Testis (tissue), 2 donors: ENCODE data around the gene RENBP.

Source experiments
- POLR2A ChIP-seq: fragments of 450-650 bp; IDR thresholded peaks from one replicate; pipeline ENCODE4 v1.6.1; 2017; ENCODE audit warnings: antibody characterized with exemption, mild to moderate bottlenecking, moderate library complexity
- TF ChIP-seq, protein P1 (sequence below), 3 experiments: fragments of 450-650 bp in 2 of 3; fragments of 200-600 bp in 1 of 3; sonication (generic) in 1 of 3; IDR thresholded peaks; one replicate each; pipeline ENCODE4 v1.5.1; 2016 to 2019; ENCODE audit warnings: antibody characterized with exemption in 3 of 3, mild to moderate bottlenecking in 2 of 3, moderate library complexity in 1 of 3

DNA sequence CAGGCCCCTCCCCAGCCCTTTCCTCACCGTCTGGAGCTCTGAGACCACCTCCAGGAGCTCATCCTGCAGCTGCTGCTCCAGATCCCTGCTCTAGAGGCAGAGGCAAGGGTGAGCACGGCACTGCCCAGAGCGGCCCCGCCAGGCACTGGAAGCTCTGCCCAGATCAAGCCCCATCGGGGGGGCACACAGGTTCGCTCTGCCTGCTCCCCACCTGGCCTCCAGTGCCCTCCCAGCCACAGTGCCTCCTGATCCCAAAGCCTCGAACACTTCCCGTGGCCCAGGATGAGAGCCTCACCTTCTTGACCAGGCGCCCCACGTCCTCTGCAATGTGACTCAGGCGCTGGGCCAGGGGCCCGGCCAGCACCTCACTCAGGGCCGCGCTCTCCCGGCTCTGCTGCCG lies 23.4 kb downstream of the RENBP start:
- TF ChIP-seq, protein P1, sequence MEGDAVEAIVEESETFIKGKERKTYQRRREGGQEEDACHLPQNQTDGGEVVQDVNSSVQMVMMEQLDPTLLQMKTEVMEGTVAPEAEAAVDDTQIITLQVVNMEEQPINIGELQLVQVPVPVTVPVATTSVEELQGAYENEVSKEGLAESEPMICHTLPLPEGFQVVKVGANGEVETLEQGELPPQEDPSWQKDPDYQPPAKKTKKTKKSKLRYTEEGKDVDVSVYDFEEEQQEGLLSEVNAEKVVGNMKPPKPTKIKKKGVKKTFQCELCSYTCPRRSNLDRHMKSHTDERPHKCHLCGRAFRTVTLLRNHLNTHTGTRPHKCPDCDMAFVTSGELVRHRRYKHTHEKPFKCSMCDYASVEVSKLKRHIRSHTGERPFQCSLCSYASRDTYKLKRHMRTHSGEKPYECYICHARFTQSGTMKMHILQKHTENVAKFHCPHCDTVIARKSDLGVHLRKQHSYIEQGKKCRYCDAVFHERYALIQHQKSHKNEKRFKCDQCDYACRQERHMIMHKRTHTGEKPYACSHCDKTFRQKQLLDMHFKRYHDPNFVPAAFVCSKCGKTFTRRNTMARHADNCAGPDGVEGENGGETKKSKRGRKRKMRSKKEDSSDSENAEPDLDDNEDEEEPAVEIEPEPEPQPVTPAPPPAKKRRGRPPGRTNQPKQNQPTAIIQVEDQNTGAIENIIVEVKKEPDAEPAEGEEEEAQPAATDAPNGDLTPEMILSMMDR (IDR thresholded peaks at IDR 0.05) = no peak
- TF ChIP-seq POLR2A = no peak
